Right lobe of liver (tissue), 6 donors: ENCODE measurements around the gene CHST2. TPM values are rescaled to one million over a fixed set of nuclear protein-coding genes. Genes with fewer than 3 reads are reported as not detected.

Experiments used
- ATAC-seq, 4 donors: fragments of 200-7000 bp; cut with Tn5 transposase; one replicate each; pipeline ENCODE4 v1.9.1; 2020; ENCODE audit warnings: mild to moderate bottlenecking in 4 of 4, moderate library complexity in 4 of 4
- DNase-seq, 3 donors: peaks; one replicate each; pipeline ENCODE4 v3.0.0-alpha.2; 2020
- H3K27ac ChIP-seq, 3 donors: fragments of 200-600 bp; one replicate each; pipeline ENCODE4 v1.8.0; 2022
- H3K27me3 ChIP-seq, 2 donors: fragments of 200-600 bp; one replicate each; pipeline ENCODE4 v1.8.0; 2022
- H3K36me3 ChIP-seq, 4 donors: fragments of 200-600 bp; sonication (generic) in 1 of 4; one replicate each; pipeline versions ENCODE4 v1.5.1 to v1.8.0; 2017 to 2022; ENCODE audit warnings: control low read depth in 1 of 4
- H3K4me1 ChIP-seq, 4 donors: fragments of 200-600 bp; sonication (generic) in 1 of 4; one replicate each; pipeline versions ENCODE4 v1.5.1 to v1.8.0; 2017 to 2022; ENCODE audit warnings: control low read depth in 1 of 4
- H3K4me3 ChIP-seq, 3 donors: fragments of 200-600 bp; one replicate each; pipeline ENCODE4 v1.8.0; 2022
- H3K9me3 ChIP-seq, 4 donors: fragments of 200-600 bp; sonication (generic) in 1 of 4; one replicate each; pipeline versions ENCODE4 v1.5.1 to v1.8.0; 2017 to 2022; ENCODE audit warnings: control low read depth in 1 of 4
- POLR2A ChIP-seq: fragments of 450-650 bp; IDR thresholded peaks from one replicate; pipeline ENCODE4 v1.6.1; 2017; ENCODE audit warnings: antibody characterized with exemption, mild to moderate bottlenecking
- WGBS: methylation state at CpG from one replicate; pipeline ENCODE4 v1.1.6; 2018; ENCODE audit warnings: low coverage, low lambda C conversion rate; ENCODE audit not compliant: insufficient coverage; ENCODE audit errors: missing lambda C conversion rate; 5-methylcytosine and 5-hydroxymethylcytosine counted together
- intact Hi-C, 2 donors: fragments of 100-400 bp; cut with DNase I; formaldehyde crosslinking; loops; one replicate each; pipeline versions ENCODE4 v1.11.2 to v1.14.1; 2022
- total RNA-seq, 6 experiments: library from RNA; depleted of rRNA in 2 of 6; stranded (reverse); fragments of >200 nt in 2 of 6; fragmentation: NEBNext Ultra II Directional in 3 of 6; extraction: Animal tissue kit (Norgen Biotek cat#: 25700) in 3 of 6; gene quantifications; one replicate each; pipeline versions ENCODE4 v1.1.0 to v1.2.4, GENCODE V29; 2016 to 2023
- TF ChIP-seq, protein P1 (sequence below), 4 donors: fragments of 200-600 bp in 3 of 4; fragments of 450-650 bp in 1 of 4; IDR thresholded peaks; one replicate each; pipeline versions ENCODE4 v1.5.1 to v1.8.0; 2016 to 2022; ENCODE audit warnings: antibody characterized with exemption in 4 of 4, mild to moderate bottlenecking in 2 of 4
- donor health status: DM: no; HTN: yes; CAD: no.
- donor health status: DM: no; HTN: no; CAD: no.
- donor health status: DM: no; HTN: no; CAD: no.
- donor health status: DM: no; HTN: yes; CAD: no.
- donor health status: DM: no; HTN: yes; CAD: no.

Gene CHST2
- total RNA-seq, 6 experiments from 2014 or later: 0.73 to 1.7 (median 1.1) TPM

DNA sequence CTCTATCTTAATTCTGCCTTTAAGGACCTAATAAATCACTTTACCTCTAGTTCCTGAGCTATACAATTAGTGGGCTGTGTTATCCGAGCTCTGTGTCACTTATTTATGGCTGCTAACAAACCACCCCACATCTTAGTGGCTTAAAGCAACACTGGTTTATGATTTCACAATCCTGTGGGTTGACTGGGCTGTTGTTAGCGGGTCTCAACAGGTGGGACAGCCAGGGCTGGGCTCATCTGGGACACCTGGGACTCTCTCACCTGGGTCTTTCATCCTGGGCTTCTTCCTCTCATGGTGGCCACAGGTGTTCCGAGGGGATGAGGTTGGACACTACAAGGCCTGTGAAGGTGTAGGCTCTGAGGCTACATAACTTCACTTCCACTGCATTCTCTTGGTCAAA lies 35.8 kb upstream of the CHST2 start:
- intact Hi-C loops: no loop called here
- TF ChIP-seq POLR2A: no peak
- TF ChIP-seq, protein P1, sequence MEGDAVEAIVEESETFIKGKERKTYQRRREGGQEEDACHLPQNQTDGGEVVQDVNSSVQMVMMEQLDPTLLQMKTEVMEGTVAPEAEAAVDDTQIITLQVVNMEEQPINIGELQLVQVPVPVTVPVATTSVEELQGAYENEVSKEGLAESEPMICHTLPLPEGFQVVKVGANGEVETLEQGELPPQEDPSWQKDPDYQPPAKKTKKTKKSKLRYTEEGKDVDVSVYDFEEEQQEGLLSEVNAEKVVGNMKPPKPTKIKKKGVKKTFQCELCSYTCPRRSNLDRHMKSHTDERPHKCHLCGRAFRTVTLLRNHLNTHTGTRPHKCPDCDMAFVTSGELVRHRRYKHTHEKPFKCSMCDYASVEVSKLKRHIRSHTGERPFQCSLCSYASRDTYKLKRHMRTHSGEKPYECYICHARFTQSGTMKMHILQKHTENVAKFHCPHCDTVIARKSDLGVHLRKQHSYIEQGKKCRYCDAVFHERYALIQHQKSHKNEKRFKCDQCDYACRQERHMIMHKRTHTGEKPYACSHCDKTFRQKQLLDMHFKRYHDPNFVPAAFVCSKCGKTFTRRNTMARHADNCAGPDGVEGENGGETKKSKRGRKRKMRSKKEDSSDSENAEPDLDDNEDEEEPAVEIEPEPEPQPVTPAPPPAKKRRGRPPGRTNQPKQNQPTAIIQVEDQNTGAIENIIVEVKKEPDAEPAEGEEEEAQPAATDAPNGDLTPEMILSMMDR (IDR thresholded peaks at IDR 0.05): no peak
- Histone ChIP-seq H3K9me3 (no peaks in the 10 kb centered on the region), H3K4me1 (no peaks in the 10 kb centered on the region), H3K4me3 (no peak overlapping the region), H3K36me3 (no peaks in the 10 kb centered on the region), H3K27me3 (no peaks in the 10 kb centered on the region), H3K27ac (no peak overlapping the region)
- no peak for DNase-seq
- no peak for ATAC-seq
- 67% methylated on average over 1 of the region's 3 CpGs for WGBS

DNA sequence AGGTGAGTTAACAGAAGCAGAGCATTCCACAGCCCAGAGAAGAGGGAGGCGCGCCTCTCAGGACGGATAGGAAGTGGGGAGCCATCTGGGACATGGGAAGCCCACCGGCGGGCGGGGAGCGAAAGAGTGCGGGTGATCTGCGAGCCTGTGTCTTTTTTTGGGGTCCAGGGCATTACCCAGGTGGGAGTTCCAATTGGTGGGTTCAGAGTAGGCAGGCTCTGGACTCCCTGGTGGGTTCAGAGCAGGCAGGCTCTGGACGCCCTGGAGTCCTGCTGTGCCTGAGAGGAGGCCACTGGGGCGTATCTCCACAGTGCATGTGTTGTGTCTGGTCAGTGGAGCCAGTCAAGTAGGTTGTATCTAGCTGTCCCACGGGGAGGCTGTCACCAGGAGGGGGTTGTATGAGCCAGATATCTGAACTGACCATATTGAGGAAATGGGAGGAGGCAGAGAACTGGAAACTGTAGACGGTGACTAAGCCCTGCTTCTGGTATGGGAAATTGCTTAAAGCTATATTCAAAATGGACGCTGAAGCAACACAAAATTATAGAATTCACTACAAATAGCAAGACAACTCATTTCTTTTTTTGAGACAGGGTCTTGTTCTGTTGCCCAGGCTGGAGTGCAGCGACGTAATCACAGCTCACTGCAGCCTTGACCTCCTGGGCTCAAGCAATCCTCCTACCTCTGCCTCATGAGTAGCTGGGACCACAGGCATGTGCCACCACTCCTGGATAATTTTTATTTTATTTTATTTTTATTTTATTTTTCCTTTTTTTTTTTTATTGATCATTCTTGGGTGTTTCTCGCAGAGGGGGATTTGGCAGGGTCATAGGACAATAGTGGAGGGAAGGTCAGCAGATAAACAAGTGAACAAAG lies 34.5 kb upstream of the CHST2 start:
- Histone ChIP-seq H3K27ac (no peak overlapping the region), H3K9me3 (no peaks in the 10 kb centered on the region), H3K4me1 (no peaks in the 10 kb centered on the region), H3K27me3 (no peaks in the 10 kb centered on the region), H3K4me3 (no peak overlapping the region), H3K36me3 (no peaks in the 10 kb centered on the region)
- TF ChIP-seq, protein P1 (IDR thresholded peaks at IDR 0.05): no peak
- no peak for TF ChIP-seq POLR2A
- DNase-seq: no peak
- WGBS: 82% methylated on average over 16 of the region's 17 CpGs
- ATAC-seq: peak; percentile 43 to 88 (median 64)
- intact Hi-C loops: no loop called here

DNA sequence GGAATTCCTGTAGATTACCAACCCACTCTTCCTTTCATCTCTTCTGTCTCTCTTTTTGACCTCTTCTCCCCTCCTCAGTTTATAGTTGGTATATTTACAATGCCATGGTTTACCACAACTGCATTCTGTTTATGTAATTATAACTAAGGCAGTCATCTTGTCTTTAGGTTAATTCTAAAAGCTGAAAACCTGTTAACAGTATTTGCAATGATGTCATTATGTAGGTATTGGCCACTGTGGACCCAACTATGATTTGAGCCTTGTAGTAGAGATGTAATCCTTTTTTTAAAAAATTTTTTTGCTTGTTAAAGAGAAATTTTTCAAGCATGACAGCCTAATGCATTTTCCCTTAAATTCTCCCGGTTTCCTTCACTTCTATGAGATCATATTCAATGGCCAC lies 30.7 kb upstream of the CHST2 start:
- Histone ChIP-seq H3K4me3 (no peak overlapping the region), H3K9me3 (no peaks in the 10 kb centered on the region), H3K36me3 (no peaks in the 10 kb centered on the region), H3K4me1 (no peaks in the 10 kb centered on the region), H3K27ac (no peak overlapping the region), H3K27me3 (no peaks in the 10 kb centered on the region)
- intact Hi-C loops: no loop called here
- TF ChIP-seq, protein P1 (IDR thresholded peaks at IDR 0.05): no peak
- TF ChIP-seq POLR2A: no peak
- whole genome bisulfite sequencing: 80% methylated on average over 1 of the region's 1 CpG
- DNase-seq: no peak
- no peak for ATAC-seq

DNA sequence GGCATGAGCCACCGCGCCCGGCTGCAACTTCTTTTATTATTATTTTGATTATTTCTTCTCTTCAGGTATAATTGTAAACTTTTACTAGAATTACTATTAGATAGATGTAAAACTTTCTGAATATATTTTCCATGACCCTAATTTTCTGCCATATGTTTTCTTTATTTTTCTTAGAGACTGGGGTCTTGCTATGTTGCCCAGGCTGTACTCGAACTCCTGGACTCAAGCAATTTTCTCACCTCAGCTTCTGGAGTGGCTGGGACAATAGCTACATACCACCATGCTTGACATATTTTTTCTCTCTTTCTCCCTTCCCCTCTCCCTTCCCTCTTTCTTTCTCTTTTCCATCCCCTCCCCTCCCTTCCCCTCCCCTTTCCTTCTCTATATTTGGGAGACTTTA lies 29.6 kb upstream of the CHST2 start:
- intact Hi-C loops: no loop called here
- Histone ChIP-seq H3K27me3 (no peaks in the 10 kb centered on the region), H3K4me3 (no peak overlapping the region), H3K36me3 (no peaks in the 10 kb centered on the region), H3K9me3 (no peaks in the 10 kb centered on the region), H3K4me1 (no peaks in the 10 kb centered on the region), H3K27ac (no peak overlapping the region)
- TF ChIP-seq POLR2A: no peak
- TF ChIP-seq, protein P1 (IDR thresholded peaks at IDR 0.05): no peak
- 76% methylated on average over 4 of the region's 4 CpGs for WGBS
- ATAC-seq: no peak
- no peak for DNase-seq
